ENCODE measurements around the gene PCDH9. TPM values are rescaled to one million over a fixed set of nuclear protein-coding genes. Genes with fewer than 3 reads are reported as not detected.

PCDH9 gene
- total RNA-seq, 1 donor from 2014 or later: 0.40 TPM

DNA sequence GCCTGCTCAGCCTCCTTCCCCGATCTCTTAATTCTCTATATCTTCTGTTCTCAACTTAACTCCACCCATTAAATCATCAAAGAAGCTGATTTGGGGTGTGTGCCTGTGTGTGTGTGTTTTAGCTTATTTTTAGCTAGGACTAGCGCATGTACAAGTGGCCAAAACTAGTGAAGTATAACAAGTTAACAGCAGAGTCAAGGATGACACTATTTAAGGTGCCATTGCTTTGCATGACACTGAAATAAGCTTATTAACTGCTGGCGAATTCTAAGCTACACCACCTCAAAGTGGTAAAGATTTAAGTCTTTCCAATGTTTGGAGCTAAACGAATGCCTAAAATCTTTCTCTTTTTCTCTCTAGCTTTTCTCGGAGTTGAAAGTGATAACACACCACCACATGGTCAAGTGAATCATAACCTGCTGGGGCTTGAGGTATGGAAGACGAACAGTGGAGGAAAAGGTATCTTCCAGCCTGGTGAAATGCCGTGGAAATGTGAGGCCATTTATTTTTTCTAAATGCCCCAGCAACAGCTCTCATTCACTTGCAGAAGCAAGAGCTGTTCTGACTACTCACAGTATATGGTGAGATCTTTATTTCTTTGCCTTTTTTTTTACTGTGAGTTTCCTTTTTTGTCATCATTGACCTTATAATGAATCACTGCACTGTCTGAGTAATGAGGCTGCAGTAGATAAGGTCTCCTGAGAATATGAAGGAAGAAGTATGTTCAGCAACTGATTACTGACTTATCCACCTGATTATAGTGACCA is 570.3 kb downstream of the PCDH9 start:
- no peak overlapping the region for H3K4me3 ChIP-seq (ENCODE audit: low read depth, low read length)
- TF ChIP-seq, protein P1, sequence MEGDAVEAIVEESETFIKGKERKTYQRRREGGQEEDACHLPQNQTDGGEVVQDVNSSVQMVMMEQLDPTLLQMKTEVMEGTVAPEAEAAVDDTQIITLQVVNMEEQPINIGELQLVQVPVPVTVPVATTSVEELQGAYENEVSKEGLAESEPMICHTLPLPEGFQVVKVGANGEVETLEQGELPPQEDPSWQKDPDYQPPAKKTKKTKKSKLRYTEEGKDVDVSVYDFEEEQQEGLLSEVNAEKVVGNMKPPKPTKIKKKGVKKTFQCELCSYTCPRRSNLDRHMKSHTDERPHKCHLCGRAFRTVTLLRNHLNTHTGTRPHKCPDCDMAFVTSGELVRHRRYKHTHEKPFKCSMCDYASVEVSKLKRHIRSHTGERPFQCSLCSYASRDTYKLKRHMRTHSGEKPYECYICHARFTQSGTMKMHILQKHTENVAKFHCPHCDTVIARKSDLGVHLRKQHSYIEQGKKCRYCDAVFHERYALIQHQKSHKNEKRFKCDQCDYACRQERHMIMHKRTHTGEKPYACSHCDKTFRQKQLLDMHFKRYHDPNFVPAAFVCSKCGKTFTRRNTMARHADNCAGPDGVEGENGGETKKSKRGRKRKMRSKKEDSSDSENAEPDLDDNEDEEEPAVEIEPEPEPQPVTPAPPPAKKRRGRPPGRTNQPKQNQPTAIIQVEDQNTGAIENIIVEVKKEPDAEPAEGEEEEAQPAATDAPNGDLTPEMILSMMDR (conservative IDR thresholded peaks at IDR 0.05; ENCODE audit: low read depth, low read length): no peak
- DNase-seq (ENCODE audit: low read depth): no peak

DNA sequence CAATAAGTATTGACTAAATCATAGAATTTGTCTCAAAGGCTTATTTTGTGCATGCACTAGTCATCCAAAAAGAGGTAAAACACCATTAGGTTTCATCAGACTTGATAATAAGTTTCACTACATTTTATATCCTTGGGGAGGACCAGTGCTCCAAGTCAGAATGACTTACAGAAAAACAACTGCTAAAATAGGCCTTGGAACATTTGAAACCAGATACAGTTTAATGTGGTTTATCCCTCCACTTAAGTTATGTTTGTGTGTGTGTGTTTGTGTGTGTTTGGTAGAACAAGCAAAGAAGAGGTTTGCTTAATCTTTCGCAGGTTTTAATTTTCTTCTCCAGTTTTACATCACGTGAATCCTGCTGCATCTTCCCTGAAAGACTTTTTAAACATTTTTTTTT is 570.9 kb downstream of the PCDH9 start:
- TF ChIP-seq, protein P1 (conservative IDR thresholded peaks at IDR 0.05; ENCODE audit: low read depth, low read length): no peak
- H3K4me3 ChIP-seq (ENCODE audit: low read depth, low read length): no peak overlapping the region
- DNase-seq (ENCODE audit: low read depth): no peak

DNA sequence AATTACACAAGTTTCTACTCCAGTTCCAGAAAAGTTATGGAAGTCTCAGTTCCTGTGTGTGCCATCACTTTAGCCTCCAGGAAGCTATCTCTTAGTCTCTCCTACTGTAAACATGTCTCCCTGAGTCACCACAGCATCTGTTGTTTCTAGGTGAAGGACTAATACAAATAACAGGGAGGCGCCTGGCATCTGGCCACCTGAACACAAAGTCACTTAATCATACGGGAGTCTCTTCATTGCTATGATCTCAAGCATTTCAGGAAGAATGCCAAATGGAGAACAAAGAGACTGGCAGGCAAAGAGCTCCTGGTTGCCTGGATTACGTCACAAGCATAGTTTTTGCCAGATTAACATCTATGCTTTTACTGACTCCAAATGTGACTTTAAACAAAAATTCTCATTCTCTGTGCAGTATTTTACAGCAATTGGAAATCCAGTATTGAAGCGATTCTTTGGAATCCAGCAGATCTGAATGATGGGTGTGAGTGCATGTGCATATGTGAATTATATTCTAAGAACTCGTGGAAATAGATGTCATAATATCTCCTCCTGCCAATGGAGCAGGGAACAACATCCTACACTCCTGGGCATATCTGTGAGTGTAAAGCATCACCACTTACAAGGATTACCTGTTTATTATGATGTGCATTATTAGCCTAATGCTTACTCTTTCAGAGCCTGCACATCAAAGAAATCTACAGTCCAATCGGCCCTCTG is 572.8 kb downstream of the PCDH9 start:
- peak; percentile 93 for DNase-seq (ENCODE audit: low read depth)
- TF ChIP-seq, protein P1 (conservative IDR thresholded peaks at IDR 0.05; ENCODE audit: low read depth, low read length): no peak
- no peak overlapping the region for H3K4me3 ChIP-seq (ENCODE audit: low read depth, low read length)

DNA sequence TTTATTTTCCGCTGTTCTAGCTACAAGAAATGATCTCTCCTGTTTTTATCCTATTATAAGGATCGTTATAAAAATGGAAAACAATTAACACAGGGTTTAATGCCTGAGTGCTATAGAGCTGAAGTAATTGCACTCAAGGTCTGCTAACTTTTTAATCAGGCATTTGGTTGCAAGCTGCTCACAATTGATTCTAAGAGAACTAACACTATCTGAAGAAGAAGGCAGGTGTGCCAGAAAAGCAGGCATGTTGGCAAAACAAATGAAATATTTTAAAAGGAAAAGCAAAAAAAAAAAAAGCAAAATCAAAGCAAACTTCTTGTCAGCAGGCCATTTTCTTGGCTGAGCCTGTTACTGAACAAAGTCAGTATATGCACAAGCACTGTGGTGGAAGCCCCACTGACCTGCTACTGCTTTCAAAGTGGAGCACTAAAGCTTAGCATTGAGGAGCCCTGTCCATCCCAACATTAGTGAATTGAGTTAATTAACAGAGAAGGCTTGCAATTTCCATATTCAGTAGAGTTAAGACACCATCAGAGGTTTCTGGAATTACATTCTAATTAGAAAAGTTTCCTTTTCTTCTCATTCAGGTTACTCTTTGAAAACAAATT is 574.2 kb downstream of the PCDH9 start:
- TF ChIP-seq, protein P1 (conservative IDR thresholded peaks at IDR 0.05; ENCODE audit: low read depth, low read length): no peak
- DNase-seq (ENCODE audit: low read depth): no peak
- no peak overlapping the region for H3K4me3 ChIP-seq (ENCODE audit: low read depth, low read length)

DNA sequence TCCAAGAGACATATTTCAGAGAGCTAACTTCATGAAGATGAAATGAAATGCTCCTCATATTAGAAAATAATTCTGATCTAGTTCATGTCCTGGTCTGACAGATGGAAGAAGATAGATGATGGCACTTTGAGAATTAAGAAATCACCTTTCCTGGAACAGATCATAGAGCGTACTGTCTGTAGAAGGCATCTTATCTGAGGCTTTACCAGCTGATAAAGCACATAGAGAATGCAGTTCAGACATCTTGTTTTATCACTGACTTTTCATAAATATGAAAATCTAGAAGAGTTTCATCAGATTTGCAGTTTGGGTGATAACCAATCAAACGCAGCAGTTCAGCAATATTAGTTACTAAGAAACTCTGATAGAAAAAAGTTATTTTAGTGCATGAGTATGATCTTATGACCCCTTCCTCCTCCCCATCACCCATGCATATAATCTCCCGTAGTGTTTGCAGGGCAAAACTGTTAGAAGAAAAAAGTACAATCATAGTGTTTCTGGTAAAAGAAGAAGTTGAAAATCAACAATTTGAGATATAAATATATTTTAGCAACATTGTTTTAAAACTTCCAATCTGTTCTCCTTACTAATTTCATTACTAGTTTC is 585.2 kb downstream of the PCDH9 start:
- DNase-seq (ENCODE audit: low read depth): no peak
- no peak overlapping the region for H3K4me3 ChIP-seq (ENCODE audit: low read depth, low read length)
- TF ChIP-seq, protein P1 (conservative IDR thresholded peaks at IDR 0.05; ENCODE audit: low read depth, low read length): no peak

DNA sequence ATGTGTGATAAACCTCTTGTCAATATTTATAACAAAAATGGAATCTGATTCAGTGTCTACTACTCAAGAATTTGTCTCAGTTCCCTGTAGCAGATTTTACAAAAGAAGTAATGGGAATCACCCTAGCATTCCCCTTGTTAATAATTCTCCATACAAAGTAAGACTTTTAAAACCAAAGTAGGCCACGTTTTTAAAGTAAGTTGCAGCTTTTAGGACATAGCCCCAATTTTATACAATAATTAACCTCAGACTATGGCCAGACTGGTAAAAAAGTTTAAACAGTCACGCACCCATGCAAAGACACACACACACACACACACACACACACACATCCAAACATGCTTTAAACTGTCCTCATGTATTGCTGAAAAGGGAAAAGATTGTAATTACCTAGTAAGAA is 589.9 kb downstream of the PCDH9 start:
- H3K4me3 ChIP-seq (ENCODE audit: low read depth, low read length): no peak overlapping the region
- DNase-seq (ENCODE audit: low read depth): peak; percentile 53
- TF ChIP-seq, protein P1 (conservative IDR thresholded peaks at IDR 0.05; ENCODE audit: low read depth, low read length): no peak

All from epithelial cell of proximal tubule (primary cell).